C4-2B (cell line): Measurements from ENCODE around the gene RNF207.

Source experiments
- CTCF ChIP-seq: fragments of 450-650 bp; conservative IDR thresholded peaks from 2 replicates; pipeline ENCODE4 v1.5.1; 2017; ENCODE audit warnings: mild to moderate bottlenecking
- ZFX ChIP-seq: fragments of 450-650 bp; IDR thresholded peaks from 2 replicates; pipeline ENCODE4 v1.6.1; 2017

- no peak for TF ChIP-seq CTCF
- no peak for TF ChIP-seq ZFX
Observed at GRCh38 chr1:6252374-6252710, 46.4 kb downstream of the RNF207 start.
